ENCODE data around the gene TMEM135. TPM values are rescaled to one million over a fixed set of nuclear protein-coding genes. Genes with fewer than 3 reads are reported as not detected.
"Not testable (repeated sequence)": the region's sequence is repeated elsewhere in the genome, so short reads cannot be mapped to it uniquely, and the experiment has no call there.

TMEM135 gene
- total RNA-seq, 1 experiment from 2014 or later: 12.6 TPM

- no peaks in the 10 kb centered on the region for H3K9me3 Mint-ChIP-seq (ENCODE audit: low read depth, unreplicated experiment)
- TF ChIP-seq CTCF (IDR thresholded peaks at IDR 0.05; ENCODE audit: unreplicated experiment): no peak
- no peak overlapping the region for H3K27ac Mint-ChIP-seq (ENCODE audit: unreplicated experiment)
- CTCF ChIA-PET: no interaction called here
- H3K4me1 Mint-ChIP-seq (ENCODE audit: low read depth, unreplicated experiment): no peaks in the 10 kb centered on the region
- H3K4me3 Mint-ChIP-seq (ENCODE audit: low read depth, unreplicated experiment): no peak overlapping the region
- no peak for DNase-seq
- H3K36me3 Mint-ChIP-seq (ENCODE audit: insufficient read depth, unreplicated experiment): no peaks in the 10 kb centered on the region
- intact Hi-C loops (cut with micrococcal nuclease; ENCODE audit: unreplicated experiment): no loop called here
- H3K27me3 Mint-ChIP-seq (ENCODE audit: unreplicated experiment): no peaks in the 10 kb centered on the region
- no TSS peak for BruUV-seq (replicated peaks)
Observed at GRCh38 chr11:87280143-87280542, 242.4 kb downstream of the TMEM135 start.

GRCh38 chr11:87281496-87281895 is 243.8 kb downstream of the TMEM135 start:
- Mint-ChIP-seq H3K9me3 (ENCODE audit: low read depth, unreplicated experiment) (no peaks in the 10 kb centered on the region), H3K4me1 (ENCODE audit: low read depth, unreplicated experiment) (no peaks in the 10 kb centered on the region), H3K4me3 (ENCODE audit: low read depth, unreplicated experiment) (no peak overlapping the region), H3K27me3 (ENCODE audit: unreplicated experiment) (no peaks in the 10 kb centered on the region), H3K36me3 (ENCODE audit: insufficient read depth, unreplicated experiment) (no peaks in the 10 kb centered on the region), H3K27ac (ENCODE audit: unreplicated experiment) (no peak overlapping the region)
- DNase-seq: no peak
- no TSS peak for BruUV-seq (replicated peaks)
- no peak for TF ChIP-seq CTCF (IDR thresholded peaks at IDR 0.05; ENCODE audit: unreplicated experiment)
- CTCF ChIA-PET: no interaction called here
- intact Hi-C loops (cut with micrococcal nuclease; ENCODE audit: unreplicated experiment): no loop called here

- Mint-ChIP-seq H3K9me3 (ENCODE audit: low read depth, unreplicated experiment) (no peaks in the 10 kb centered on the region), H3K36me3 (ENCODE audit: insufficient read depth, unreplicated experiment) (no peaks in the 10 kb centered on the region), H3K27ac (ENCODE audit: unreplicated experiment) (no peak overlapping the region), H3K4me1 (ENCODE audit: low read depth, unreplicated experiment) (no peaks in the 10 kb centered on the region), H3K4me3 (ENCODE audit: low read depth, unreplicated experiment) (no peak overlapping the region), H3K27me3 (ENCODE audit: unreplicated experiment) (no peaks in the 10 kb centered on the region)
- BruUV-seq (replicated peaks): no TSS peak
- CTCF ChIA-PET: no interaction called here
- intact Hi-C loops (cut with micrococcal nuclease; ENCODE audit: unreplicated experiment): no loop called here
- no peak for DNase-seq
- no peak for TF ChIP-seq CTCF (IDR thresholded peaks at IDR 0.05; ENCODE audit: unreplicated experiment)
Observed at GRCh38 chr11:87284306-87284705, 246.6 kb downstream of the TMEM135 start.

GRCh38 chr11:87285674-87286073 is 247.9 kb downstream of the TMEM135 start:
- BruUV-seq (replicated peaks); H3K36me3 Mint-ChIP-seq (ENCODE audit: insufficient read depth, unreplicated experiment); DNase-seq; intact Hi-C loops (cut with micrococcal nuclease; ENCODE audit: unreplicated experiment); H3K27ac Mint-ChIP-seq (ENCODE audit: unreplicated experiment); H3K4me1 Mint-ChIP-seq (ENCODE audit: low read depth, unreplicated experiment); H3K27me3 Mint-ChIP-seq (ENCODE audit: unreplicated experiment); CTCF ChIA-PET; H3K9me3 Mint-ChIP-seq (ENCODE audit: low read depth, unreplicated experiment); H3K4me3 Mint-ChIP-seq (ENCODE audit: low read depth, unreplicated experiment): not testable (repeated sequence)

GRCh38 chr11:87286338-87286737 is 248.6 kb downstream of the TMEM135 start:
- CTCF ChIA-PET: no interaction called here
- Mint-ChIP-seq H3K36me3 (ENCODE audit: insufficient read depth, unreplicated experiment) (no peaks in the 10 kb centered on the region), H3K4me3 (ENCODE audit: low read depth, unreplicated experiment) (no peak overlapping the region), H3K27ac (ENCODE audit: unreplicated experiment) (no peak overlapping the region), H3K9me3 (ENCODE audit: low read depth, unreplicated experiment) (no peaks in the 10 kb centered on the region), H3K4me1 (ENCODE audit: low read depth, unreplicated experiment) (no peaks in the 10 kb centered on the region), H3K27me3 (ENCODE audit: unreplicated experiment) (no peaks in the 10 kb centered on the region)
- BruUV-seq (replicated peaks): no TSS peak
- DNase-seq: no peak
- intact Hi-C loops (cut with micrococcal nuclease; ENCODE audit: unreplicated experiment): no loop called here
- TF ChIP-seq CTCF (IDR thresholded peaks at IDR 0.05; ENCODE audit: unreplicated experiment): no peak
